Muscle layer of duodenum (tissue), 2 donors: ENCODE data around the gene IL25.
A peak's percentile ranks its signal among the peaks of the same experiment; 100 is the strongest.

Source experiments
- H3K27ac ChIP-seq: one replicate; pipeline ENCODE4 v1.7.0; 2013; ENCODE audit warnings: mild to moderate bottlenecking, low read length
- H3K27me3 ChIP-seq: one replicate; pipeline ENCODE4 v1.7.0; 2013; ENCODE audit warnings: low read depth, mild to moderate bottlenecking, control low read depth, low read length
- H3K36me3 ChIP-seq, 2 donors: one replicate each; pipeline ENCODE4 v1.7.0; 2013; ENCODE audit warnings: low read length in 2 of 2, control low read depth in 1 of 2, mild to moderate bottlenecking in 1 of 2; ENCODE audit not compliant: insufficient read depth in 2 of 2, control insufficient read depth in 1 of 2
- H3K4me1 ChIP-seq, 2 donors: one replicate each; pipeline ENCODE4 v1.7.0; 2013; ENCODE audit warnings: low read length in 2 of 2, mild to moderate bottlenecking in 2 of 2, control low read depth in 1 of 2, moderate library complexity in 1 of 2; ENCODE audit not compliant: insufficient read depth in 2 of 2, control insufficient read depth in 1 of 2
- H3K4me3 ChIP-seq, 2 donors: one replicate each; pipeline ENCODE4 v1.7.0; 2013; ENCODE audit warnings: low read length in 2 of 2, low read depth in 1 of 2, mild to moderate bottlenecking in 1 of 2
- H3K9me3 ChIP-seq, 2 donors: one replicate each; pipeline ENCODE4 v1.7.0; 2013; ENCODE audit warnings: low read length in 2 of 2, control low read depth in 1 of 2, mild to moderate bottlenecking in 1 of 2; ENCODE audit not compliant: control insufficient read depth in 1 of 2
- donor health status: healthy.

Gene IL25

DNA sequence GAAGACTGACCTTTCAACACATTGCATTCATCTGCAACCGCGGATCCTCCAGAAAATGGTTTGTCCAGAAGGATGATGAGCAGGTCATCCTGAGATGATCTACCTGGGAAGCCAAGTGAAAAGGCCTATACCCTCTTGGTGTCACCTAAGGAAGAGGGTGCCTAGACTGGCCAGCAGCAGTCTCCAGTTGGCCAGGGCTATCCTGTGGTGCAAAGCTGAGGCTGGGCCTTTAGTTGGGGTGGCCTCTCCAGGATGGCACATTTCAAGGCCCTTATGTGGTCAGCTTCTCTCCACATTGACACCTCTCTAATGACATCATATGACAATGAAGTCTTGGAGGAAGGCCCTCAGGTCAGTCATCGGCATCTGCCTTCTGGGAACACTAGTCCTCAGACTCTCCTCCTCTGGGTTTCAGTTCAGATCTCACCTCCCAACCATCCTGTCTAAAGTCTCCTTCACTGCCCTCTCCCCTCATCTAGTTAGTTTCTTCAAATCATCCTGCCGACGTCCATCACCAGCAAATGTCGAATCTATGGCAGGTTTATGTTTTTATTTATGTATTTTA lies 16.7 kb upstream of the IL25 start:
- H3K36me3 ChIP-seq: peaks cover 3 to 20% of the 10 kb centered on the region in 2 donors
- H3K4me3 ChIP-seq: no peak overlapping the region
- no peaks in the 10 kb centered on the region for H3K9me3 ChIP-seq
- no peak overlapping the region for H3K27ac ChIP-seq
- peaks cover 0 to 28% of the 10 kb centered on the region in 2 donors for H3K4me1 ChIP-seq
- peaks cover 6% of the 10 kb centered on the region for H3K27me3 ChIP-seq

DNA sequence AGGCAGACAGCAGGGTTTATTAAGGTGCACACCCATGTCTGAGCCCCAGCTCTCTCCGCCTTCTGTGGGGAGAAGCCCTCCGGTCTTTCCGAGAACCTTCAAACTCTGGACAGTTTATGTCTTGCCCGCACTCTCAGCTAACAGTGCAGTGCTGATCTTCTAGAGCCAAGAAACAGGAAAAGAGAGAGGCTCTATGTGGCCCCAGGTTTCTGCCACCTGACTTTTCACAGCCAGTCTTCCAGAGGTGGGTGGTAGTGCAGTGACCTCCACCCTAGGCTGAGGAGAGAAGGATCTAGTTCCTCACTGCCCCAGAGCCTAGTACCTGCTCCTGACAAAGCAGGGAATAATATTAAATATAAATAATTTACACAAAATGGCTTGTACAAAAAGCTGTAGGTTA lies 15.9 kb upstream of the IL25 start:
- Histone ChIP-seq H3K4me3 (no peak overlapping the region), H3K9me3 (no peaks in the 10 kb centered on the region), H3K36me3 (peaks cover 3 to 22% of the 10 kb centered on the region in 2 donors), H3K27me3 (peaks cover 5% of the 10 kb centered on the region), H3K4me1 (peaks cover 2 to 33% of the 10 kb centered on the region in 2 donors), H3K27ac (no peak overlapping the region)

DNA sequence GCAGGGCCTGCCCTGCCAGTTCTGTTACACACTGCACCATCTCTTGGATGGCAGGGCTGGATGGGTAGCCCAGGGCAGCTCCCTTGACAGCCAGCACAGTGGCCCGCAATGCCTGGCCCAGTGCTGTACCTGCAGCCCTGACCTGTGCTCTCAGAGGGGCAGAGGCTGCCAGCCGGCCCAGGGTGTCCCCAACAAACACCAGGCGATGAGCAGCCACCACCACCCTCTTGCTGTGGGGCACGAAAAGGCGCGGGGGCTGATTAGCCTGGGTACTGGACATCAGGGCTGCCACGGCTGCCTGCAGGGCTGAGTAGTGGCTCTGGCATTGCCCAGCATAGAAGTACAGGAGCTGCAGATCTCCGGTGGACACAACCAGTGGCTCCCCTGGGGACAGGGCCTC lies 15.3 kb upstream of the IL25 start:
- peaks cover 7 to 33% of the 10 kb centered on the region in 2 donors for H3K4me1 ChIP-seq
- H3K4me3 ChIP-seq: no peak overlapping the region
- peaks cover 3 to 26% of the 10 kb centered on the region in 2 donors for H3K36me3 ChIP-seq
- no peaks in the 10 kb centered on the region for H3K27me3 ChIP-seq
- H3K27ac ChIP-seq: no peak overlapping the region
- no peaks in the 10 kb centered on the region for H3K9me3 ChIP-seq

DNA sequence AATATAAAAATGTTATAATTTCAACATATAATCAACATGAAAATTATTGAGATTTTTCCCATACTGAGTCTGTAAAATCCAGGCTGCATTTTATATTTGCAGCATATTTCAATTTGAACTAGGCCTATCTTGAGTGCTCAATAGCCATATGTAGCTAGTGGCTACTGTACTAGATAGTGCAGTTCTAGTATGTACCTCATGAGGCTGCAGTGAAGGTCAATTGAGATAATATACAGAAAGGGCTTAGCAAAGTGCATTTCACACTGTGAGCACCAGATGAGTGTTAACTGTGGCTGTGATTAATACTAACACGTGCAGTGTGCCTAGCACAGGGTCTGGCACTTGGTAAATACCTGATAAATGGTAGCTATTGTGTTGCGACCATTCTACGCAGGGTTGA lies 14.6 kb upstream of the IL25 start:
- Histone ChIP-seq H3K27ac (no peak overlapping the region), H3K9me3 (no peaks in the 10 kb centered on the region), H3K4me3 (no peak overlapping the region), H3K36me3 (peaks cover 3 to 26% of the 10 kb centered on the region in 2 donors), H3K4me1 (peaks cover 7 to 32% of the 10 kb centered on the region in 2 donors), H3K27me3 (no peaks in the 10 kb centered on the region)

DNA sequence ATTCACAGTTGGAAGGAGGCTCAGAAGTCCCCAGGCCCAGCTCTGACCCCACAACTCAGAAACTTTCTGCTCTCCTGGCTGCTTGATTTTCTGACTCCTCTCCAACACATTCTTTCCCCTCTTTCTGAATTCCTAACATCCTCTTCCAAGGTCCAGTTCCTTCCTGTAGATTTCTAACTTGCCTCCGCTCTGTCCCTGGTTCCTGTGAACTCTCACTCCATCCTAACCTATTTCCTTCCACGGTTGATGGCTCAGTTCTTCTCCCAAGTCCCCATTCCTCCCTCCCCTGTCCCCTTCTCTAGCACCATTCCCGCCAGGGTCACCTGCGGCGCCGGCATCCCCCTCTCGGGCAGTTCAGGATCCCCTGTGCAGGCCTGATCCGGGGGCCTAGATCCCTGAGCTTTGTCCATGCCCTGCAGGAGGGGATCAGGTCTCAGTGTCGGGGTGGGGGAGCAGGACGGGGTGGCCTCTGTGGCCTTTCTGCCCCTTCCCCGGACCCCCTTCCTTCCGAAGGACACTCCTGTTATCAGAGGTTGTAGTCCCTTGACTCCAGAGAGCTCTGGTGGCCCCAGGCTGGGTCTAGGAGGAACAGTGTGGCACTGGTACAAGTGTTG lies 13.9 kb upstream of the IL25 start:
- Histone ChIP-seq H3K27ac (no peak overlapping the region), H3K4me3 (no peak overlapping the region)

DNA sequence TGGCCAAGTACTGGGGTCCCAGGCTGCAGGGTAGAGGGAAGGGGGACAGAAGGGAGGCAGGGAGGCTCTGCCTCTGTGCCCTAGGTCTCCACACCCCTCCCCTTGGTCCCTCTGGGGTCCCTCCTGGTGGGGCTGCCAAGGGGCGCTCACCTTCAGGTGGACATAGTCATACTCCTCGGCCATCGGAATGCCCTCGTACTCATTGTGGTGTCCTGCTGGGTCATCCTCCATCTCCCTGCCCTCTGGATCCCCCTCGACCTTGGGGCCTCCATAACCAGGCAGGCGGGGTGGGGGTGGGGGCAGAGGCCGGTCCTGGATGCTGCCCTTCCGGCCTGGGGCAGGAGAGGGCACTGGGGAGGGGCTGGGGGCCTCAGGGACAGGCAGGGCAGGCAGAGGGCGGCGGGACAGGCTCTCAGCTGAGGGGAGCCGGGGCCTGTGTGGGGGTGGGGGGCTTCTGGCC lies 13.4 kb upstream of the IL25 start:
- Histone ChIP-seq H3K27me3 (no peaks in the 10 kb centered on the region), H3K27ac (no peak overlapping the region), H3K4me1 (peaks cover 7 to 44% of the 10 kb centered on the region in 2 donors), H3K4me3 (no peak overlapping the region), H3K36me3 (peaks cover 3 to 26% of the 10 kb centered on the region in 2 donors), H3K9me3 (no peaks in the 10 kb centered on the region)

More for the DNA sequence above, 13.9 kb upstream of the IL25 start:
- peaks cover 3 to 26% of the 10 kb centered on the region in 2 donors for H3K36me3 ChIP-seq
- no peaks in the 10 kb centered on the region for H3K27me3 ChIP-seq
- no peaks in the 10 kb centered on the region for H3K9me3 ChIP-seq
- H3K4me1 ChIP-seq: peaks cover 7 to 39% of the 10 kb centered on the region in 2 donors

DNA sequence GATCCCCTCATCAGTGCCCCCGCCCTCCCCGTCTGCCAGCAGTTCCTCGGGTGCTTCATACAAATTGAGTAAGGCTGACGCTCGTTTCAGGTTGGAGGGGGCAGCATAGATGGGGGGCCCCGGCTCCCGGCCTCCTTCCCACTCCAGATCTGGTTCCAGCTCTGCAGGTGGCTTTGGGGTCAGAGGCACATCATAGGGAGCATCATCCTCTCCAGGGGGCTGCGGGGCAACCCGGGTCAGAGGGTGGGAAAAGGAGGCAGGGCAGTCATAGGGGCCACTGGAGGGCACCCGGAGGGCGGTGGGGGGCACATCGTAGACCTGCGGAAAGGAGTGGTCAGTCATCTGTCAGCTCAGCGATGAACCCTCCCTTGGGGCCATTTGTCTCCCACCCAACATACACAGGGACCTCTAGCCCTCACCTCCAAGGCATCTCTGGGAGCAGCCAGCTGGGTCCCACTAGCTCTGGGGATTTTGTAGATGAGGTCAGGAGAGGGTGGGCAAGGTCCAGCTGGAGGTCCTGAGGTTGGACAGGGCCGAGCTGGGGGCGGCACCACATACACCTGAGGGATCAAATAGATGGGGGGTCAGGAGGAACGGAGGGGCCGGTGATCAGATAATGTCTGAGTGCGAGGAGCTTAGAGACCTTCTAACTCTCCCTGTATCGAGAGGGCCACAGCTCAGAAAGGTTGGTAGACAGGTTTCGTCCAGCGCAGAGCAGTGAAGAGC lies 12.7 kb upstream of the IL25 start:
- Histone ChIP-seq H3K9me3 (no peaks in the 10 kb centered on the region), H3K27me3 (no peaks in the 10 kb centered on the region), H3K4me3 (no peak overlapping the region), H3K36me3 (peaks cover 3 to 26% of the 10 kb centered on the region in 2 donors), H3K4me1 (peaks cover 7 to 47% of the 10 kb centered on the region in 2 donors), H3K27ac (no peak overlapping the region)

DNA sequence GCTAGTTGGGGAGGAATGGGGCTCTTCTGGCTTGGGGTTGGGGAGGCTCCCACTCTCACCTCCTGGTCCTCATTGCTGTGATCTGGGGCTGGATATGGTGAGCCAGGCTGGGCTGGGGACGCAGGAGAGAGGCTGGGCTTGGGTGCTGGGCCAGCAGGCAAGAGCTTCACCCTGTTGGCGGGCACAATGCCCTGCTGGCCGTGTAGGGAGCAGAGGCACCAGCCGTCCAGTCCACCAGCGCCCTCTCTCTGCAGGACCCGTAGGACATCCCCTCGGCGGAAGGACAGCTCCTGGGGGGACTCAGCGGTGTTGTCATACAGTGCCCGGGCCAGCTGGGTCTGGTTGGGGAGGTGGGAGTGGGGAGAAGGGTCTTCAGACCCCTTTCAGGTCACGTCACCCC lies 12.1 kb upstream of the IL25 start:
- H3K27ac ChIP-seq: peak overlapping the region; percentile 50

DNA sequence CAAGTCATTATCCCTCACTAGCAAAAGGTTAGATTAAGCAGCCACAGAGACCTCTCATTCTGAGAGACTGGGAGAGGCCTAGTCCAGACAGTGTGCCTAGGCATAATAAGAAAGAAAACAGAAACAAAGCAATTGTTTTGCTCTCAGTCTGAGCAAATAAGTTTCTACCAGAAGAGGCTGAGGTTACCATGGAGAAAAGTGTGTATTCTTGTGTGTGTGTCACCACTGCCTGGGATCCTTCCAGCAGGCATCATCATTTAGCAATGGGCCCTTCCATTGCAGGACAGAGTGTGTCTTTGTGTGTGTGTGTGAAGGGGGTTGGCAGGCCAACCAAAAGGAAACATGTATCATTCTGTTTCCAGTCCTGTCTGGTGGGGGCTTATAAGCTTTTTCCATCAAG lies 11.3 kb upstream of the IL25 start:
- Histone ChIP-seq H3K27ac (peak overlapping the region; percentile 50), H3K27me3 (no peaks in the 10 kb centered on the region), H3K4me1 (peaks cover 7 to 47% of the 10 kb centered on the region in 2 donors), H3K36me3 (peaks cover 3 to 26% of the 10 kb centered on the region in 2 donors), H3K9me3 (no peaks in the 10 kb centered on the region), H3K4me3 (no peak overlapping the region)

More for the DNA sequence above, 12.1 kb upstream of the IL25 start:
- H3K9me3 ChIP-seq: no peaks in the 10 kb centered on the region
- H3K4me3 ChIP-seq: no peak overlapping the region
- peaks cover 7 to 47% of the 10 kb centered on the region in 2 donors for H3K4me1 ChIP-seq
- H3K27me3 ChIP-seq: no peaks in the 10 kb centered on the region
- peaks cover 3 to 26% of the 10 kb centered on the region in 2 donors for H3K36me3 ChIP-seq

DNA sequence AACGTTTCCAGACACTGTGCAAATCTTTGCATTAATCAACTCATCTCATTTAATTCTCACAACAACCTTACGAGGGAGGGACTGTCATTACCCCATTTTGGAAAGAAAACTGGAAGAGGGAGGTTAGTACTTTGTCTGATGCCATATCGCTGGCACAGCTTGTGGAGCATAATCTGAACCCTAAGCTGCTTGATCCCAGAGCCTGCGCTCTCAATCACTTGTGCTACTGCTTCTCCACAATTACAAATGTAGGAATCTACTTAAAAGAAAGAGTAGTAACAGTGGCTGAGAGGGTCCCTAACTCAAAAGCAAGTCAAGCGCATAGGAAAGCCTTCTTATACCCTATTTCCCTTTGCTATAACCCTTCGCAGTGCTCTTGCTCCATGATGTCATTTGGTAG lies 10.8 kb upstream of the IL25 start:
- H3K27me3 ChIP-seq: no peaks in the 10 kb centered on the region
- H3K4me3 ChIP-seq: no peak overlapping the region
- peak overlapping the region; percentile 27 for H3K27ac ChIP-seq
- no peaks in the 10 kb centered on the region for H3K9me3 ChIP-seq
- H3K4me1 ChIP-seq: peaks cover 8 to 50% of the 10 kb centered on the region in 2 donors
- H3K36me3 ChIP-seq: peaks cover 3 to 26% of the 10 kb centered on the region in 2 donors

DNA sequence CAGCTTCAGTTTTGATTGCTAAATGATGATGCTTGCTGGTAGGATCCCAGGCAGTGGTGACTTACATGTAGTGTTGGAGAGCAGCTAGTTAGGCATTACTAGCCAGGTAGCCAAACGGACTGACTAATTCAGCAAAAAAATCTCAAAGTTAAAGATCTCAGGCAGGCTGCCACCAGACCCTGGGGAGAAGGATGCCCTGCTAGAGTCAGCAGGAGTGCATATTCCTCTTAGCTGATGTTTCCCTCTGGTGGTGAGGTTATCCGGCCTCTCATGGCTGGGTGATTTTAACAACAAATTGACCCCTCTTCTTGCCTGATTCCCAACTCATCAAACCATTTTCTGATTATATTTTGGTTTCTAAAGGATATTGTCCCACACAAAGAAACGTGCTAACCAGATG lies 10.4 kb upstream of the IL25 start:
- H3K27me3 ChIP-seq: no peaks in the 10 kb centered on the region
- peaks cover 3 to 23% of the 10 kb centered on the region in 2 donors for H3K36me3 ChIP-seq
- H3K27ac ChIP-seq: peak overlapping the region; percentile 27
- H3K4me3 ChIP-seq: no peak overlapping the region
- no peaks in the 10 kb centered on the region for H3K9me3 ChIP-seq
- H3K4me1 ChIP-seq: peaks cover 10 to 54% of the 10 kb centered on the region in 2 donors
